CD4-positive, alpha-beta T cell (primary cell): ENCODE results near the gene ZBTB46. TPM values are rescaled to one million over a fixed set of nuclear protein-coding genes. Genes with fewer than 3 reads are reported as not detected.

Experiments used
- ATAC-seq: fragments of 200-7000 bp; cut with Tn5 transposase; one replicate; pipeline ENCODE4 v1.10.0; 2022; ENCODE audit warnings: mild to moderate bottlenecking; ENCODE audit not compliant: poor library complexity
- CTCF ChIA-PET: fragments of 350-600 bp; sonication (Branson Sonifier 250); formaldehyde crosslinking; loops from one replicate; lab custom pipeline; 2021; ENCODE audit warnings: antibody characterized with exemption, inconsistent platforms; lab: Charles Lee
- POLR2A ChIA-PET: fragments of 350-600 bp; sonication (Branson Sonifier 250); formaldehyde crosslinking; loops from one replicate; lab custom pipeline; 2021; ENCODE audit warnings: antibody characterized with exemption, inconsistent platforms; lab: Charles Lee
- DNase-seq, 14 experiments: peaks; one replicate each; pipeline ENCODE4 v3.0.0-alpha.2; 2013 to 2020; ENCODE audit warnings: mixed read lengths in 2 of 14
- H3K27ac ChIP-seq, 2 donors: one replicate each; pipeline versions ENCODE4 v1.5.1 to v1.7.0; 2013; ENCODE audit warnings: low read length in 2 of 2, low read depth in 1 of 2, mild to moderate bottlenecking in 1 of 2
- H3K27me3 ChIP-seq, 2 experiments: 1 replicate in 1 of 2; 2 replicates in 1 of 2; pipeline versions ENCODE4 v1.6.1 to v1.7.0; 2013; ENCODE audit warnings: low read length in 2 of 2, control low read depth in 1 of 2, mild to moderate bottlenecking in 1 of 2, moderate library complexity in 1 of 2; ENCODE audit not compliant: insufficient read depth in 2 of 2, control insufficient read depth in 1 of 2
- H3K36me3 ChIP-seq: one replicate; pipeline ENCODE4 v1.6.1; 2013; ENCODE audit warnings: low read length, control low read depth; ENCODE audit not compliant: insufficient read depth
- H3K4me1 ChIP-seq: one replicate; pipeline ENCODE4 v1.6.1; 2013; ENCODE audit warnings: low read length, control low read depth; ENCODE audit not compliant: insufficient read depth
- H3K4me3 ChIP-seq: one replicate; pipeline ENCODE4 v1.5.1; 2013; ENCODE audit warnings: mild to moderate bottlenecking, low read length, moderate library complexity
- H3K9me3 ChIP-seq, 2 experiments: 1 replicate in 1 of 2; 2 replicates in 1 of 2; pipeline versions ENCODE4 v1.6.1 to v1.7.0; 2013; ENCODE audit warnings: low read length in 2 of 2, mild to moderate bottlenecking in 2 of 2, control low read depth in 1 of 2, moderate library complexity in 1 of 2; ENCODE audit not compliant: control insufficient read depth in 1 of 2, insufficient read depth in 1 of 2
- H3K27ac Mint-ChIP-seq: one replicate; pipeline ENCODE4 v1.8.0; 2020; ENCODE audit warnings: mixed read lengths
- H3K27me3 Mint-ChIP-seq: one replicate; pipeline ENCODE4 v1.8.0; 2021; ENCODE audit warnings: mixed read lengths
- H3K36me3 Mint-ChIP-seq: one replicate; pipeline ENCODE4 v1.8.0; 2021; ENCODE audit warnings: low read depth, mixed read lengths
- H3K4me1 Mint-ChIP-seq: one replicate; pipeline ENCODE4 v1.8.0; 2021; ENCODE audit warnings: low read depth, mixed read lengths
- H3K4me3 Mint-ChIP-seq: one replicate; pipeline ENCODE4 v1.8.0; 2020; ENCODE audit warnings: mild to moderate bottlenecking, mixed read lengths
- H3K9me3 Mint-ChIP-seq: one replicate; pipeline ENCODE4 v1.8.0; 2020; ENCODE audit warnings: mixed read lengths
- intact Hi-C, 2 experiments: fragments of 100-400 bp; cut with DNase I in 1 of 2; cut with micrococcal nuclease in 1 of 2; formaldehyde crosslinking; loops; one replicate each; pipeline versions ENCODE4 v1.15.1 to v1.9.0; 2023 to 2025; cut with DNase I, micrococcal nuclease
- total RNA-seq, 174 experiments: library from RNA in 2 of 174; stranded (reverse) in 2 of 174; gene quantifications; one replicate each; pipeline ENCODE4 v1.2.3 and lab custom pipeline; 2021 to 2026
- TF ChIP-seq, protein P1 (sequence below): fragments of 200-600 bp; IDR thresholded peaks from one replicate; pipeline ENCODE4 v1.8.0; 2022; ENCODE audit warnings: antibody characterized with exemption, mild to moderate bottlenecking

ZBTB46 gene
- total RNA-seq, 2 experiments from 2014 or later, result 0.08 to 0.34 TPM

DNA sequence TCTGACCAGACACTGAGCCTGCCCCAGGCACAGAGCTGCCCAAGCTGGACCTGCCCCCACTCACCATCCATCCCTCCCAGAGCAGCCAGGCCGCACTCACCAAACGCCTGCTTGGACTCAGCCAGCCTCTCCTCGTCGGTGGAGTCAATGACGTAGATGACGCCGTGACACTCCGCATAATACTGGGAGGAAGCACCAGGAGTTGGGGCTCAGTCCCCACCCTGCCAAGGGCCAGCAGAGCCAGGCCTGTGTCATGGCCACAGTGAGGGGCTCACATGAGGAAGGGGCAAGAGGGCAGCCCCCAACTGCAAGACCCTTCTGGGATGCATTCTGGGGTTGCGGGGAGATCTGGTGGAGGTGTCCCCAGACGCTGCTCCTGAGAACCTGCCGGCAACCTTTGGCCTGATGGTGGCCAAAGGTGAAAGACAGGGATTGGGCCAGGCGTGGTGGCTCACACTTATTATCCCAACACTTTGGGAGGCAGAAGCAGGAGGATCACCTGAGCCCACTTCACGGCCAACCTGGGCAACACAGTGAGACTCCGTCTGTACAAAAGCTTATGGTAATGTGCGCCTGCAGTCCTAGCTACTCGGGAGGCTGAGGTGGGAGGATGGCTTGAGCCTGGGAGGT is 128.9 kb downstream of the ZBTB46 start:
- intact Hi-C loops, result loop anchor here in 1 of 2 experiments (10.0 kb wide), 1 partner anchor 273 kb away; the partner anchor contains the start of gene SAMD10
- Histone ChIP-seq H3K36me3 (peaks cover 41% of the 10 kb centered on the region), H3K27ac (peak overlapping the region in 1 of 2 donors; percentile 21), H3K4me3 (no peak overlapping the region), H3K4me1 (peaks cover 60% of the 10 kb centered on the region), H3K27me3 (no peaks in the 10 kb centered on the region), H3K9me3 (no peaks in the 10 kb centered on the region)
- Mint-ChIP-seq H3K27ac (peak overlapping the region; percentile 14), H3K4me3 (no peak overlapping the region), H3K4me1 (peaks cover 13% of the 10 kb centered on the region), H3K9me3 (no peaks in the 10 kb centered on the region), H3K27me3 (no peaks in the 10 kb centered on the region), H3K36me3 (peaks cover 25% of the 10 kb centered on the region)
- ChIA-PET CTCF (no interaction called here), POLR2A (no interaction called here)
- DNase-seq (peak in 2 of 14 experiments; percentile 1 to 24), ATAC-seq (no peak)
- TF ChIP-seq, protein P1, sequence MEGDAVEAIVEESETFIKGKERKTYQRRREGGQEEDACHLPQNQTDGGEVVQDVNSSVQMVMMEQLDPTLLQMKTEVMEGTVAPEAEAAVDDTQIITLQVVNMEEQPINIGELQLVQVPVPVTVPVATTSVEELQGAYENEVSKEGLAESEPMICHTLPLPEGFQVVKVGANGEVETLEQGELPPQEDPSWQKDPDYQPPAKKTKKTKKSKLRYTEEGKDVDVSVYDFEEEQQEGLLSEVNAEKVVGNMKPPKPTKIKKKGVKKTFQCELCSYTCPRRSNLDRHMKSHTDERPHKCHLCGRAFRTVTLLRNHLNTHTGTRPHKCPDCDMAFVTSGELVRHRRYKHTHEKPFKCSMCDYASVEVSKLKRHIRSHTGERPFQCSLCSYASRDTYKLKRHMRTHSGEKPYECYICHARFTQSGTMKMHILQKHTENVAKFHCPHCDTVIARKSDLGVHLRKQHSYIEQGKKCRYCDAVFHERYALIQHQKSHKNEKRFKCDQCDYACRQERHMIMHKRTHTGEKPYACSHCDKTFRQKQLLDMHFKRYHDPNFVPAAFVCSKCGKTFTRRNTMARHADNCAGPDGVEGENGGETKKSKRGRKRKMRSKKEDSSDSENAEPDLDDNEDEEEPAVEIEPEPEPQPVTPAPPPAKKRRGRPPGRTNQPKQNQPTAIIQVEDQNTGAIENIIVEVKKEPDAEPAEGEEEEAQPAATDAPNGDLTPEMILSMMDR, result no peak

DNA sequence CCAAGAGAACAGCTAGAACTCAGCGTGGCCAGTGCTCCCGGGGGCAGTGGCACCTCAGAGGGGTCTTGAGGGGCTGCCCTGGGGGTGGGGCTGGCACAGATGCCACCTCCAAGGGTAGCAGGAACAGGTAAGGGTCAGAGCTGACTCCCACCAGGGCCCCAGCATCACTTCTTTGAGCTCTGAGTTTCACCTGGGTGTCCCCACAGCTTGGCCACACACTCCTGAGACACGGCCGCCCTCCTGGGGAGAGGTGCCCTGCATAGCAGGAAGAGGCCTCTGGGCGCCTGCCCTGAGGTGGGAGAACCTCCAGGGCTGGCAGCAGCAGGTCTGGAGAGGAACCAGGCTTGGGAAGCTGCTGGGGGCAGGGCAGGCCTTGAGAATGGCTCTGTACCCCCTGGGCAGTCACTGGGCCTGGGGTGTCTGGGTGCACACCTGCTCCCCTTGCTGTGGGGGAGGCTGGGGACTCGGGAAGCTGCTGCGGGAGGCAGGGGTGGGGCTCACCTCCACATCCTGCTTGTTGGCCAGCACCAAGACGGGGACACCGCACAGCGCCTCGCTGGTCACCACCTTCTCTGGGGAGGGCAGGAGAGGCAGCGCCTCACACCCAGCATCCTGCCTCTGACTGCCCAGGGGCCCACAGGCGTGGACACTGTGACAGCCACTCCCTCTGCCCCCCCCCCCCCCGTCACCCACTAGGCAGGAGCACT is 129.6 kb downstream of the ZBTB46 start:
- TF ChIP-seq, protein P1, result no peak
- Mint-ChIP-seq H3K36me3 (peaks cover 18% of the 10 kb centered on the region), H3K4me3 (no peak overlapping the region), H3K27me3 (no peaks in the 10 kb centered on the region), H3K27ac (peak overlapping the region; percentile 24), H3K4me1 (peaks cover 6% of the 10 kb centered on the region), H3K9me3 (no peaks in the 10 kb centered on the region)
- DNase-seq (peak in 2 of 14 experiments; percentile 3 to 27), ATAC-seq (no peak)
- Histone ChIP-seq H3K4me3 (no peak overlapping the region), H3K27me3 (no peaks in the 10 kb centered on the region), H3K27ac (peak overlapping the region in 1 of 2 donors; percentile 21), H3K9me3 (no peaks in the 10 kb centered on the region), H3K4me1 (peaks cover 60% of the 10 kb centered on the region), H3K36me3 (peaks cover 39% of the 10 kb centered on the region)
- CTCF ChIA-PET, result no interaction called here
- POLR2A ChIA-PET, result no interaction called here
- intact Hi-C loops, result loop anchor here in 1 of 2 experiments (10.0 kb wide), 1 partner anchor 273 kb away; the partner anchor contains the start of gene SAMD10

DNA sequence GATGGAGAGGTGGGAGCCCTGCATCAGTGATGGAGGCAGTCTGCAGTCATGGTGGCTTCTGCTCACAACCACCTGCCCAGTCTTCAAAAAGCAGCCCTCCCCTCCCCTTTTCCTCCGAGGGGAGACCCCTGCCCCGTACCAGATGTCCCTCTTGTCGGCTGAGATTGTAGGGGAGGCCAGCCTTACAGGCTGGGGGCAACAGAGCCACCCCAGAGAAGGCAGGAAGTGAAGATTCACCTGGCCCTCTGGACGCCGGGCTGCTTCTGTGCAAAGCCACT is 130.1 kb downstream of the ZBTB46 start:
- no peaks in the 10 kb centered on the region for H3K27me3 Mint-ChIP-seq
- H3K4me1 Mint-ChIP-seq, result peaks cover 9% of the 10 kb centered on the region
- H3K9me3 ChIP-seq, result no peaks in the 10 kb centered on the region
- ChIA-PET POLR2A (no interaction called here), CTCF (no interaction called here)
- H3K4me3 ChIP-seq, result no peak overlapping the region
- no peaks in the 10 kb centered on the region for H3K9me3 Mint-ChIP-seq
- peaks cover 34% of the 10 kb centered on the region for H3K36me3 ChIP-seq
- peaks cover 60% of the 10 kb centered on the region for H3K4me1 ChIP-seq
- TF ChIP-seq, protein P1, result no peak
- intact Hi-C loops, result loop anchor here in 1 of 2 experiments (10.0 kb wide), 1 partner anchor 274 kb away; the partner anchor contains the start of gene SAMD10
- H3K4me3 Mint-ChIP-seq, result no peak overlapping the region
- H3K27ac ChIP-seq, result no peak overlapping the region
- H3K27me3 ChIP-seq, result no peaks in the 10 kb centered on the region
- DNase-seq (peak in 1 of 14 experiments; percentile 1), ATAC-seq (no peak)
- H3K27ac Mint-ChIP-seq, result peak overlapping the region; percentile 24
- H3K36me3 Mint-ChIP-seq, result peaks cover 18% of the 10 kb centered on the region
